PFSK-1 (cell line): ENCODE results near the gene GBA3.

Experiments
- FOXP2 ChIP-seq: optimal IDR thresholded peaks from 2 replicates; pipeline ENCODE3; 2011; ENCODE audit warnings: borderline replicate concordance, control low read depth, inconsistent platforms; ENCODE audit not compliant: insufficient read depth; ENCODE audit errors: extremely low read length, extremely low read depth
- POLR2AphosphoS5 ChIP-seq: IDR thresholded peaks from 2 replicates; pipeline ENCODE4 v1.6.1; 2012; ENCODE audit warnings: low read depth, mild to moderate bottlenecking, control low read depth, low read length, moderate library complexity
- SIN3A ChIP-seq: IDR thresholded peaks from 2 replicates; pipeline ENCODE4 v1.6.1; 2012; ENCODE audit warnings: mild to moderate bottlenecking, low read length, moderate library complexity, borderline replicate concordance; ENCODE audit not compliant: insufficient read depth
- TAF1 ChIP-seq: IDR thresholded peaks from 2 replicates; pipeline ENCODE4 v1.6.1; 2012; ENCODE audit warnings: low read length, control low read depth, borderline replicate concordance; ENCODE audit not compliant: insufficient read depth
- TF ChIP-seq, protein P1 (sequence below), 2 experiments: IDR thresholded peaks; 2 replicates each; pipeline versions ENCODE4 v1.6.1 to v1.8.0; 2011 to 2012; ENCODE audit warnings: low read depth in 2 of 2, low read length in 2 of 2, control low read depth in 1 of 2, inconsistent platforms in 1 of 2, mild to moderate bottlenecking in 1 of 2, moderate library complexity in 1 of 2; ENCODE audit not compliant: insufficient read depth in 1 of 2

GBA3 gene

GRCh38 chr4:22689428-22689827 is 3.3 kb upstream of the GBA3 start:
- TF ChIP-seq TAF1: no peak
- TF ChIP-seq FOXP2: no peak
- no peak for TF ChIP-seq POLR2AphosphoS5
- TF ChIP-seq, protein P1, sequence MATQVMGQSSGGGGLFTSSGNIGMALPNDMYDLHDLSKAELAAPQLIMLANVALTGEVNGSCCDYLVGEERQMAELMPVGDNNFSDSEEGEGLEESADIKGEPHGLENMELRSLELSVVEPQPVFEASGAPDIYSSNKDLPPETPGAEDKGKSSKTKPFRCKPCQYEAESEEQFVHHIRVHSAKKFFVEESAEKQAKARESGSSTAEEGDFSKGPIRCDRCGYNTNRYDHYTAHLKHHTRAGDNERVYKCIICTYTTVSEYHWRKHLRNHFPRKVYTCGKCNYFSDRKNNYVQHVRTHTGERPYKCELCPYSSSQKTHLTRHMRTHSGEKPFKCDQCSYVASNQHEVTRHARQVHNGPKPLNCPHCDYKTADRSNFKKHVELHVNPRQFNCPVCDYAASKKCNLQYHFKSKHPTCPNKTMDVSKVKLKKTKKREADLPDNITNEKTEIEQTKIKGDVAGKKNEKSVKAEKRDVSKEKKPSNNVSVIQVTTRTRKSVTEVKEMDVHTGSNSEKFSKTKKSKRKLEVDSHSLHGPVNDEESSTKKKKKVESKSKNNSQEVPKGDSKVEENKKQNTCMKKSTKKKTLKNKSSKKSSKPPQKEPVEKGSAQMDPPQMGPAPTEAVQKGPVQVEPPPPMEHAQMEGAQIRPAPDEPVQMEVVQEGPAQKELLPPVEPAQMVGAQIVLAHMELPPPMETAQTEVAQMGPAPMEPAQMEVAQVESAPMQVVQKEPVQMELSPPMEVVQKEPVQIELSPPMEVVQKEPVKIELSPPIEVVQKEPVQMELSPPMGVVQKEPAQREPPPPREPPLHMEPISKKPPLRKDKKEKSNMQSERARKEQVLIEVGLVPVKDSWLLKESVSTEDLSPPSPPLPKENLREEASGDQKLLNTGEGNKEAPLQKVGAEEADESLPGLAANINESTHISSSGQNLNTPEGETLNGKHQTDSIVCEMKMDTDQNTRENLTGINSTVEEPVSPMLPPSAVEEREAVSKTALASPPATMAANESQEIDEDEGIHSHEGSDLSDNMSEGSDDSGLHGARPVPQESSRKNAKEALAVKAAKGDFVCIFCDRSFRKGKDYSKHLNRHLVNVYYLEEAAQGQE (IDR thresholded peaks at IDR 0.05; ENCODE audit: insufficient read depth in 1 of 2, low read depth in 2 of 2, low read length in 2 of 2): no peak
- no peak for TF ChIP-seq SIN3A

DNA sequence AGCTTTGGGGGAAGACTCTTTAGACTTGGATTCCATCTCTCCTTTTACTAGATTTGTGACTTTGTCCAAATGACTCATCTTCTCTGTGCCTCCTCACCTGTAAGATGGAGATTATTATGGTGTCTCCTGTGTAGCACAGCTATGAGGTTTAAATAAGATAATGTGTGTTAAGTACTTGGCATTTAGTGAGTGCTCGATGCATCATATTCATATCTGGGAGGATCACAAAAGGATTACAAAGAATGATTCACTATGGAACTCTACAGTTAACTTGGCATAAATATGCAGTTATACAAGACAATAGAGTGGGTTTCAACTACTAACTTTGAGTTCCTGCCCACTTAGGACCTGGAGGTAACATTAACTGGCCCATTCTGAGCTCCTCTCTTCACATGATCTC is 2.3 kb downstream of the GBA3 start:
- TF ChIP-seq FOXP2 (no peak), TAF1 (no peak), POLR2AphosphoS5 (no peak), SIN3A (no peak)
- TF ChIP-seq, protein P1 (IDR thresholded peaks at IDR 0.05; ENCODE audit: insufficient read depth in 1 of 2, low read depth in 2 of 2, low read length in 2 of 2): no peak

DNA sequence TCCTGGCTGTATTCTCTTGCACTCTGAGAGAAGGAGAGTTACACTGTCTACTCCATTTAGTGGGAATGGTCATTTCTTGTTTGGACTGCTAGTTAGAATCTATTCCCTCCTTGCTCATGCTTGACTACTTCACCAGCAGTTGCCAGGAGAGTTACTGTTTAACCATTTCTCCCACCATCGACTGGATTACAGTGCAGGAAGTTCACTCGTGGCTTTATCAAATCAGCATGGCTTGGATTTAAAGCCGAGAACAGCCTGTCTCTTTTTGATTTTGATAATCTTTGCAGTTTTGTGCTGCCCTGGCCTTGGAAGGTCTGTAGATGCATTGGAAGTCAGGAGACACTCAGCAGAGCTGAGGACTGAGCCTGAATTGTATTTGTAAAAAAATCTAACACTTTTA is 3.2 kb downstream of the GBA3 start:
- TF ChIP-seq SIN3A: no peak
- no peak for TF ChIP-seq POLR2AphosphoS5
- TF ChIP-seq FOXP2: no peak
- TF ChIP-seq, protein P1 (IDR thresholded peaks at IDR 0.05; ENCODE audit: insufficient read depth in 1 of 2, low read depth in 2 of 2, low read length in 2 of 2): no peak
- no peak for TF ChIP-seq TAF1

GRCh38 chr4:22703912-22704311 is 11.2 kb downstream of the GBA3 start:
- TF ChIP-seq POLR2AphosphoS5 (no peak), SIN3A (no peak), FOXP2 (no peak), TAF1 (no peak)
- TF ChIP-seq, protein P1 (IDR thresholded peaks at IDR 0.05; ENCODE audit: insufficient read depth in 1 of 2, low read depth in 2 of 2, low read length in 2 of 2): no peak

GRCh38 chr4:22707390-22707789 is 14.7 kb downstream of the GBA3 start:
- TF ChIP-seq, protein P1 (IDR thresholded peaks at IDR 0.05; ENCODE audit: insufficient read depth in 1 of 2, low read depth in 2 of 2, low read length in 2 of 2): no peak
- TF ChIP-seq FOXP2: no peak
- no peak for TF ChIP-seq SIN3A
- no peak for TF ChIP-seq TAF1
- TF ChIP-seq POLR2AphosphoS5: no peak
